Spinal cord (tissue), 10 donors: ENCODE measurements around the gene C1QTNF1. TPM values are rescaled to one million over a fixed set of nuclear protein-coding genes. Genes with fewer than 3 reads are reported as not detected.
A peak's percentile ranks its signal among the peaks of the same experiment; 100 is the strongest.

Source experiments
- DNase-seq, 6 donors: peaks; one replicate each; pipeline versions ENCODE4 v3.0.0 to v3.0.0-alpha.2; 2013 to 2015; ENCODE audit warnings: low spot score in 6 of 6, low read depth in 4 of 6
- H3K27ac ChIP-seq: one replicate; pipeline ENCODE4 v1.5.1; 2013; ENCODE audit warnings: low read depth, low read length, control low read depth
- H3K27me3 ChIP-seq: one replicate; pipeline ENCODE4 v1.6.1; 2013; ENCODE audit warnings: low read length; ENCODE audit not compliant: control insufficient read depth, insufficient read depth
- H3K36me3 ChIP-seq: one replicate; pipeline ENCODE4 v1.6.1; 2013; ENCODE audit warnings: low read length; ENCODE audit not compliant: control insufficient read depth, insufficient read depth
- H3K4me1 ChIP-seq: one replicate; pipeline ENCODE4 v1.6.1; 2013; ENCODE audit warnings: low read length; ENCODE audit not compliant: control insufficient read depth, insufficient read depth
- H3K4me3 ChIP-seq: one replicate; pipeline ENCODE4 v1.5.1; 2013; ENCODE audit warnings: low read depth, low read length, control low read depth
- H3K9me3 ChIP-seq: one replicate; pipeline ENCODE4 v1.6.1; 2013; ENCODE audit warnings: low read length; ENCODE audit not compliant: control insufficient read depth, insufficient read depth
- WGBS: methylation state at CpG from one replicate; pipeline ENCODE4 v1.1.5; 2013; ENCODE audit warnings: missing lambda C conversion rate; ENCODE audit not compliant: insufficient coverage; 5-methylcytosine and 5-hydroxymethylcytosine counted together
- polyA plus RNA-seq, 2 donors: library from polyadenylated mRNA; unstranded; fragments of 120-200 nt; gene quantifications; one replicate each; pipeline ENCODE4 v1.2.1, GENCODE V29; 2013; ENCODE audit not compliant: insufficient read length in 2 of 2
- total RNA-seq, 2 donors: library from RNA; depleted of rRNA in 1 of 2; stranded (reverse); fragments of 120-200 nt in 1 of 2; fragments of >200 nt in 1 of 2; gene quantifications; one replicate each; pipeline versions ENCODE4 v1.2.3 to v1.2.4, GENCODE V29; 2013 to 2014
- donor health status: healthy.

The C1QTNF1 gene
- total and polyA plus RNA-seq, 4 donors, result 4.0 to 15.5 (median 8.0) TPM

- 57% methylated on average over 28 of the region's 28 CpGs for WGBS
- H3K9me3 ChIP-seq, result no peaks in the 10 kb centered on the region
- H3K4me1 ChIP-seq, result peaks cover 25% of the 10 kb centered on the region
- H3K27me3 ChIP-seq, result no peaks in the 10 kb centered on the region
- DNase-seq, result peak in 1 of 6 donors; percentile 45
- peaks cover 84% of the 10 kb centered on the region for H3K36me3 ChIP-seq
- no peak overlapping the region for H3K27ac ChIP-seq
- no peak overlapping the region for H3K4me3 ChIP-seq
Observed at GRCh38 chr17:78998311-78999055, 25.5 kb upstream of the C1QTNF1 start.

GRCh38 chr17:78999056-78999768 lies 24.8 kb upstream of the C1QTNF1 start:
- no peak overlapping the region for H3K27ac ChIP-seq
- H3K9me3 ChIP-seq, result no peaks in the 10 kb centered on the region
- H3K36me3 ChIP-seq, result peaks cover 82% of the 10 kb centered on the region

GRCh38 chr17:78999947-79000395 lies 24.0 kb upstream of the C1QTNF1 start:
- Histone ChIP-seq H3K9me3 (no peaks in the 10 kb centered on the region), H3K36me3 (peaks cover 75% of the 10 kb centered on the region), H3K4me3 (no peak overlapping the region), H3K27me3 (no peaks in the 10 kb centered on the region), H3K4me1 (peaks cover 25% of the 10 kb centered on the region), H3K27ac (no peak overlapping the region)
- no peak for DNase-seq
- WGBS, result 97% methylated on average over 6 of the region's 12 CpGs

More at GRCh38 chr17:78999056-78999768, 24.8 kb upstream of the C1QTNF1 start:
- 68% methylated on average over 6 of the region's 17 CpGs for WGBS
- no peak overlapping the region for H3K4me3 ChIP-seq
- H3K4me1 ChIP-seq, result peaks cover 25% of the 10 kb centered on the region
- no peaks in the 10 kb centered on the region for H3K27me3 ChIP-seq
- no peak for DNase-seq

GRCh38 chr17:79000396-79001189 lies 23.4 kb upstream of the C1QTNF1 start:
- Histone ChIP-seq H3K4me1 (peaks cover 27% of the 10 kb centered on the region), H3K36me3 (peaks cover 74% of the 10 kb centered on the region), H3K27ac (no peak overlapping the region), H3K9me3 (no peaks in the 10 kb centered on the region), H3K4me3 (no peak overlapping the region), H3K27me3 (no peaks in the 10 kb centered on the region)
- WGBS, result 93% methylated on average over 23 of the region's 25 CpGs
- DNase-seq, result no peak

DNA sequence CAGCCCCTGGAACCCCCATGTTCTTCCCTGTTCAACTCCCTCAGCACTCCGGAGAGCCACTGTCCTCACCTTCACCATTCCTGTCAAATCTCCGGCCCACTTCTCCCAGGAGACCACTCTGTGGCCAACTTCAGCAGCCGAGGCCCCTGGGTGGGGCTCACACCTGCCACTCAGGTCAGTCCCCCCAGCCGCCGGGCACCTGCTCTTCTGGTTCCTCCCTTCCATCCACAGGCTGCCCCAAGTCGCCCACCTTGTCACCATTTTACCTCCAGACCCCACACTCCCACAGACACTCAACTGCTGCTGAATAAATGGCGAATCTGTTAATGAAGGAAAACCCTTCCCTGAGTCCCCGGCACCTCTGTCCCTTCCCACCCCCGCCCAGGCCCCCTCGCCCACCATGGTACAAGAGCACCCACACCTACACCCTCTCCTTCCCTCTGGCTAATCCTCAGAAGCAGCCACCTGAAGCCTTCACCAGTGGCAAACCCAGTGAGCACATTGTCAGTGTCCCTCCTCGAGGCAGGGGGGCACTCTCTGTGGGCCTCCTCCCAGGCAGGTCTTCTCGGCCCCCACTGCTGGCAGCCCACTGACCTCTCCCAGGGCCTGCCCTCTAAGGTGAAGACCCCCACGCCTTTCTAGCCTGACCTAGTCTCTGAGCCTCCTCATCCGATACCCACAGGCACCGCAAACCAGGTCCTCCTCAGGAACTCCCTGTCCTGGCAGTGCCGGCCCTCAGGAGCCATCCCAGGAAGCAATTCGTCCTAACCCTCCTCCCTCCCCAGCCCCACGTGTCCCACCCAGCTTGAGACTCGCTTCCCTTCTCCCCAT lies 22.6 kb upstream of the C1QTNF1 start:
- Histone ChIP-seq H3K4me1 (peaks cover 19% of the 10 kb centered on the region), H3K9me3 (no peaks in the 10 kb centered on the region), H3K4me3 (no peak overlapping the region), H3K27me3 (no peaks in the 10 kb centered on the region), H3K36me3 (peaks cover 68% of the 10 kb centered on the region), H3K27ac (no peak overlapping the region)
- no peak for DNase-seq
- 85% methylated on average over 19 of the region's 19 CpGs for WGBS

DNA sequence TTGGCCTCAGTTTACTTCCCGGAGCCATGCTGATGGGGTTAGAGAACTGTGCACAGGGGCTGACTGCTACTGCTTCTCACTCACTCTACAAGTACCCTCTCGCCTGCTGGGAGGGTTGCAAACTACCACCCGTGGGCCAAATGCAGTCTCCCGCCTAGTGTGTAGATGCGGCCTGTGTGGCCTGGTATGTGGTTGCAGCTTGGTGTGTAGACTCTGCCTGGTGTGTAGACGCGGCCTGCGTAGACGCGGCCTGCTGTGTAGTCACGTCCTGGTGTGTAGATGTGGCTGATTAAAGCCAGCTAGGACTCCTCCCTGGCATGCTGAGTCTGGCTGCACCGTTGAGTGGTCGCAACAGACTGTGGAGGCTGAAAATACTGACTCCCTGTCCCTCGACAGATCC lies 21.7 kb upstream of the C1QTNF1 start:
- Histone ChIP-seq H3K4me1 (peaks cover 16% of the 10 kb centered on the region), H3K27me3 (no peaks in the 10 kb centered on the region), H3K4me3 (no peak overlapping the region), H3K9me3 (no peaks in the 10 kb centered on the region), H3K36me3 (peaks cover 63% of the 10 kb centered on the region), H3K27ac (no peak overlapping the region)
- no peak for DNase-seq
- WGBS, result 91% methylated on average over 10 of the region's 14 CpGs

GRCh38 chr17:79002796-79003593 lies 21.0 kb upstream of the C1QTNF1 start:
- Histone ChIP-seq H3K27me3 (no peaks in the 10 kb centered on the region), H3K36me3 (peaks cover 61% of the 10 kb centered on the region), H3K4me3 (no peak overlapping the region), H3K27ac (no peak overlapping the region), H3K9me3 (no peaks in the 10 kb centered on the region), H3K4me1 (peaks cover 23% of the 10 kb centered on the region)
- no peak for DNase-seq
- 82% methylated on average over 16 of the region's 20 CpGs for WGBS

- Histone ChIP-seq H3K36me3 (peaks cover 54% of the 10 kb centered on the region), H3K27ac (no peak overlapping the region), H3K27me3 (no peaks in the 10 kb centered on the region), H3K9me3 (no peaks in the 10 kb centered on the region), H3K4me3 (no peak overlapping the region), H3K4me1 (peaks cover 25% of the 10 kb centered on the region)
- 53% methylated on average over 3 of the region's 3 CpGs for WGBS
- no peak for DNase-seq
Observed at GRCh38 chr17:79003661-79004411, 20.1 kb upstream of the C1QTNF1 start.
